GM21447 (cell line): ENCODE measurements around the gene BCL2L14.
"Not testable (repeated sequence)": the region's sequence is repeated elsewhere in the genome, so short reads cannot be mapped to it uniquely, and the experiment has no call there.

Source experiments
- ATAC-seq: cut with Tn5 transposase; IDR thresholded peaks from one replicate; pipeline ENCODE4 v1.9.1; 2021; ENCODE audit not compliant: unreplicated experiment

Gene BCL2L14

DNA sequence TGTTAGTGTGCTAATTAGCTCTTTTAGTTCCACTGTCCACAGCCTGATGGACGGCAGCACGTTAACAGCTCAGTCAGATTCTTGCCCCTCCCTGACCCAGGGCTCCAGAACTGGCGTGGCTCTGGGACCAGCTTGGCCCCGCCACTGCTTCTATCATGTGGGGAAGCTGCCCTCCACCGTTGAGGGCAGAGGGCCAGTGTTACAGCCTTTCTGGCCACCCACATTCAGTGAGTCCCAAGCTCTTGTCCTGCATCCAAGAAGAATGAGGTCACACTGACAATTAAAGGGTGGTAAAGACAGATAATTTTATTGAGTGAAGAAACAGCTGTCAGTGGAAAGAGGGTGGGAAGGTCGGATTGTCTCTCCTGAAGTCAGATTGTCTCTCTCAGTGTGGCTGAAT is 36.9 kb downstream of the BCL2L14 start:
- no peak for ATAC-seq

DNA sequence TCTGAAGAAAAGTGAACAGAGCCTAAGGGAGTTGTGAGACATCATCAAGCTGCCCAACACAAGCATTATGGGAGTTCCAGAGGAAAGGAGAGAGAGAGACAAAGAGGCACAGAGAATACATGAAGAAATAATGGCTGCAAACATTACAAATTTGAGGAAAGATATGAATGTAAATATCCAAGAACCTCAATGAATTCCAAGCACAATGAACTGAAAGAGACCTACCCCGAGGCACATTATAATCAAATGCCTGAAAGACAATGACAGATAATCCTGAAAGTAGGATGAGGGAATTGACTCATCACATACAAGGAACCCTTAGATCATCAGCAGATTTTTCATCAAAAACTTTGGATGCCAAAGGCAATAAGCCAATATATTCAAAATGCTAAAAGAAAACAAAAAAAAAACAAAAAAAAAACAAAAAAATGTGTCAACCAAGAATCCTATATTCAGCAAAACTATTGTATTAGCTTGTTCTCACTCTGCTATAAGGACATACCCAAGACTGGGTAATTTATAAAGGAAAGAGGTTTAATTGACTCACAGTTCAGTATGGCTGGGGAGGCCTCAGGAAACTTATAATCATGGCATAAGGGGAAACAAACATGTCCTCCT is 37.8 kb downstream of the BCL2L14 start:
- no peak for ATAC-seq

DNA sequence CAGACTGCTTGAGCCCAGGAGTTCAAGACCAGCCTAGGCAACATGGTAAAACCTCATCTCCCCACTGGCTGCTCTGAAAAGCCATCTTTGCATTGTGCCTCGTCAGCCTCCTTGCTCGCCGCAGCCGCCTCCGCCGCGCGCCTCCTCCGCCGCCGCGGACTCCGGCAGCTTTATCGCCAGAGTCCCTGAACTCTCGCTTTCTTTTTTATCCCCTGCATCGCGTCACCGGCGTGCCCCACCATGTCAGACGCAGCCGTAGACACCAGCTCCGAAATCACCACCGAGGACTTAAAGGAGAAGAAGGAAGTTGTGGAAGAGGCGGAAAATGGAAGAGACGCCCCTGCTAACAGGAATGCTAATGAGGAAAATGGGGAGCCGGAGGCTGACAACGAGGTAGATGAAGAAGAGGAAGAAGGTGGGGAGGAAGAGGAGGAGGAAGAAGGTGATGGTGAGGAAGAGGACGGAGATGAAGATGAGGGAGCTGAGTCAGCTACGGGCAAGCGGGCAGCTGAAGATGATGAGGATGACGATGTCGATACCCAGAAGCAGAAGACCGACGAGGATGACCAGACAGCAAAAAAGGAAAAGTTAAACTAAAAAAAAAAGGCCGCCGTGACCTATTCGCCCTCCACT is 40.3 kb downstream of the BCL2L14 start:
- not testable (repeated sequence) for ATAC-seq

GRCh38 chr12:12115514-12115913 is 44.8 kb downstream of the BCL2L14 start:
- no peak for ATAC-seq

- ATAC-seq, result no peak
These were observed 45.9 kb downstream of the BCL2L14 start for GRCh38 chr12:12116677-12117076.

GRCh38 chr12:12121061-12121460 is 50.3 kb downstream of the BCL2L14 start:
- ATAC-seq, result no peak

DNA sequence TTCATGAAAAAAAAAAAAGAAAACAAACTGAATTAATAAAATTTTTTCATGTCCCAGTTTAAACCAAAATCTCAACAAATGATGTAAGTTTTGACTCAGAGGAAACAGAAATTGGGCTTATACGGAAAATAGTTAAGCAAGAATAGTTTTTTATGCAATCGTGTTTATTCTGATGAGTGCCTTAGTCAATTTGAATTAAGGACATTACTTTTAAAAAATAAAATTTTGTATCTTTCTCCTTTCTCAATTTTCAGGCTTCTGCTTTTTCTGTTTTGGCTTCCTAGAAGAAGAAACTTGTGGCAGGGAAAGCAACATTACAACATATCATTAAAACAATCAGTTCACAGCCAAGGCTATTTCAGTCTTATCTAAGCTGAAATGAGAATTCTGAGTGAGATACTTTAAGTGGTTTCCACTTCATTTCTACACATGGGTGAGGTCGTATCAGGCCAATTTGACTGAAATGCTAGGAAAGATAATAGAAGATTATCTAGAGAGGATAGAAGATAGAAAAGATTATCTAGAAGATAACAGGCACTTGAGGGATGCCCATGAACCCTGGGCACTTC is 52.4 kb downstream of the BCL2L14 start:
- no peak for ATAC-seq

GRCh38 chr12:12126551-12126950 is 55.8 kb downstream of the BCL2L14 start:
- ATAC-seq, result no peak

- no peak for ATAC-seq
These were observed 56.6 kb downstream of the BCL2L14 start for GRCh38 chr12:12127304-12127703.

GRCh38 chr12:12128670-12129069 is 57.9 kb downstream of the BCL2L14 start:
- ATAC-seq, result no peak

DNA sequence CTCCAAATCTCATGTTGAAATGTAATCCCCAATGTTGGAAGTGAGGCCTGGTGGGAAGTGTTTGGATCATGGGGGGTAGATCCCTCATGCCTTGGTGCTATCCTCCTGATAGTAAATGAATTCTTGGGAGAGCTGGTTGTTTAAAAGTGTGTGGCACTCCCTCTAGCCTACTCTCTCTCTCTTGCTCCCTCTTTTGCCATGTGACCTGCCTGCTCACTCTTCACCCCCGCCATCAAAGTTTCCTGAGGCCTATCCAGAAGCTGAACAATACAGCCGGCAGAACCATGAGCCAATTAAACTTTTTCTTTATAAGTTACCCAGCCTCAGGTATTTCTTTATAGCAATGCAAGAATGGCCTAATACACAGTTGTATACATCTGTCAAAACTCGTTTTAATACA is 62.5 kb downstream of the BCL2L14 start:
- no peak for ATAC-seq

DNA sequence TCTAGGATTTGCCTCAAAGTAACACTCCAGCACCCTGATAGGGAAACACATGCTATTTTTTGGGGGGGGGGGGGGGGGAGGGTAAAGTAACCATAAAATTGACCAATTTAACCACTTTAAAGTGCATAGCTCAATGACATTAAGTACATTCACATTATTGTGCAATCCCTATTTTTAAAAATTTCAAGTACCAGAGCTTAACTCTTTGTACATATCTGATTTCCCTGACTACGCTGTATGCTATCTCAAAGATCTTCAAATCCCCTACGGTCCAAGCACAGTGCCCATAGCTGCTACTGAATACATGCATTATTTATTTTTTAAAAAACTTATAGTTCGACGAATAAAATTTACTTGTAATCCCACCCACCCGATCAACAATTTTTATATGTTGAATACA is 63.0 kb downstream of the BCL2L14 start:
- no peak for ATAC-seq

- ATAC-seq, result no peak
These were observed 67.7 kb downstream of the BCL2L14 start for GRCh38 chr12:12138203-12139154.

GRCh38 chr12:12141000-12141399 is 70.3 kb downstream of the BCL2L14 start:
- no peak for ATAC-seq

GRCh38 chr12:12144531-12144930 is 73.8 kb downstream of the BCL2L14 start:
- not testable (repeated sequence) for ATAC-seq

DNA sequence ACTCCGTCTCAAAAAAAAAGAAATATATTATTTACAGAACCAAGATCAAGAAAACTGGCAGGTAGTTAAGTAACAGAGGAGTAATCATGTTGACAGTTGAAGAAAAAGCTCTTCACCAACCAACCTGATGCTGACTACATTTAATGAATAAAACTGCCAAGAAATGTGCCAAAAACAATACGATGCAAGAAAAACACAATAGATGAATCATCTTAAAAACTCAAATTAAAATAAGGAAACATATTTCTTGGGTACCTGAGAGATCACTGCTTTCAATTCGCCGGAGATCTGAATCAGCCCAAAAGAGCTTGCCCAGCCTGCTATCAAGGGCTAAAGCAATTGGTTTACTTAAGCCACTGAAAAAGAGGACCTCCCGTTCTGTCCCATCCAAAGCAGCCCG is 76.4 kb downstream of the BCL2L14 start:
- ATAC-seq, result no peak
